Urothelium cell line (cell line): ENCODE results near the gene PRKCD.

Experiments
- DNase-seq: peaks from one replicate; pipeline ENCODE4 v3.0.0; 2011; ENCODE audit warnings: low spot score, mixed read lengths
- FAIRE-seq: peaks from 2 replicates; lab custom pipeline; 2011; peaks lifted over from hg19 to GRCh38; lab: Jason Lieb, UNC

PRKCD gene

GRCh38 chr3:53154881-53155285, 6.1 kb upstream of the PRKCD start:
- FAIRE-seq (no peak), DNase-seq (no peak)

GRCh38 chr3:53155760-53156159, 5.2 kb upstream of the PRKCD start:
- DNase-seq: no peak

GRCh38 chr3:53156368-53156834, 4.6 kb upstream of the PRKCD start:
- DNase-seq (no peak), FAIRE-seq (no peak)

More at GRCh38 chr3:53155760-53156159, 5.2 kb upstream of the PRKCD start:
- no peak for FAIRE-seq

- no peak for FAIRE-seq
- no peak for DNase-seq
These were observed 2.9 kb upstream of the PRKCD start for GRCh38 chr3:53157974-53158580.

GRCh38 chr3:53158765-53159155, 2.2 kb upstream of the PRKCD start:
- DNase-seq: no peak
- FAIRE-seq: no peak

GRCh38 chr3:53159156-53160060, 1.6 kb upstream of the PRKCD start:
- no peak for FAIRE-seq
- DNase-seq: no peak

GRCh38 chr3:53160061-53160659, 849 bp upstream of the PRKCD start:
- no peak for FAIRE-seq
- DNase-seq: no peak

GRCh38 chr3:53161450-53161819, 426 bp downstream of the PRKCD start:
- DNase-seq (peak; percentile 47), FAIRE-seq (no peak)

GRCh38 chr3:53161820-53162671, 1.0 kb downstream of the PRKCD start:
- DNase-seq: peak; percentile 54
- no peak for FAIRE-seq

GRCh38 chr3:53162672-53163443, 1.8 kb downstream of the PRKCD start:
- DNase-seq: no peak
- FAIRE-seq: peak; percentile 63

- no peak for FAIRE-seq
- DNase-seq: no peak
These were observed 2.7 kb downstream of the PRKCD start for GRCh38 chr3:53163444-53164387.

- FAIRE-seq (no peak), DNase-seq (no peak)
These were observed 3.9 kb downstream of the PRKCD start for GRCh38 chr3:53164911-53165310.

GRCh38 chr3:53166206-53166605, 5.2 kb downstream of the PRKCD start:
- no peak for FAIRE-seq
- DNase-seq: no peak

GRCh38 chr3:53166781-53167291, 5.8 kb downstream of the PRKCD start:
- FAIRE-seq: no peak

GRCh38 chr3:53167418-53168174, 6.6 kb downstream of the PRKCD start:
- DNase-seq: no peak
- FAIRE-seq: no peak

More at GRCh38 chr3:53166781-53167291, 5.8 kb downstream of the PRKCD start:
- DNase-seq: no peak

GRCh38 chr3:53168175-53168923, 7.3 kb downstream of the PRKCD start:
- DNase-seq: no peak
- FAIRE-seq: no peak
